ENCODE results near the gene TBCE. TPM values are rescaled to one million over a fixed set of nuclear protein-coding genes. Genes with fewer than 3 reads are reported as not detected.
A peak's percentile ranks its signal among the peaks of the same experiment; 100 is the strongest.

The TBCE gene
- total and polyA plus RNA-seq, 9 of the 15 experiments (the other 6 are each of a cell fraction or from before 2014, with no cell fraction given) = 52.6 to 92.1 (median 82.1) TPM

GRCh38 chr1:235417086-235417697 lies 50.0 kb downstream of the TBCE start (continued):
- TF ChIP-seq POLR2H (tag; IDR thresholded peaks at IDR 0.05; ENCODE audit: low read depth) (no peak), SREBF1 (IDR thresholded peaks at IDR 0.05; ENCODE audit: borderline replicate concordance, low read depth, low read length) (no peak), PHTF2 (CRISPR knock-in tag; IDR thresholded peaks at IDR 0.05) (no peak), ILF3 (IDR thresholded peaks at IDR 0.05; ENCODE audit: borderline replicate concordance) (no peak), ZNF436 (CRISPR knock-in tag; IDR thresholded peaks at IDR 0.05) (no peak), ZKSCAN3 (CRISPR knock-in tag; IDR thresholded peaks at IDR 0.05) (no peak), FOXP1 (CRISPR knock-in tag; IDR thresholded peaks at IDR 0.05) (no peak), SP1 (CRISPR knock-in tag; IDR thresholded peaks at IDR 0.05) (peak; percentile 50; the same call in 1 of the 2 replicates), ZFP1 (CRISPR knock-in tag; IDR thresholded peaks at IDR 0.05) (no peak), DEAF1 (CRISPR knock-in tag; IDR thresholded peaks at IDR 0.05) (peak; percentile 72), ZNF518B (CRISPR knock-in tag; IDR thresholded peaks at IDR 0.05) (no peak), HMG20B (CRISPR knock-in tag; IDR thresholded peaks at IDR 0.05) (no peak), ZNF124 (CRISPR knock-in tag; IDR thresholded peaks at IDR 0.05) (no peak), SMC3 (conservative IDR thresholded peaks at IDR 0.05; ENCODE audit: insufficient read depth, low read depth, low read length) (peak; percentile 68), BMI1 (IDR thresholded peaks at IDR 0.05; ENCODE audit: low read length) (no peak), CEBPG (CRISPR knock-in tag; IDR thresholded peaks at IDR 0.05) (no peak), CEBPG (tag; conservative IDR thresholded peaks at IDR 0.05 in 1 of 2, IDR thresholded peaks at IDR 0.05 in 1 of 2) (no peak), ATF6 (CRISPR knock-in tag; IDR thresholded peaks at IDR 0.05) (no peak), GATAD2A (IDR thresholded peaks at IDR 0.05) (no peak), ZNF253 (CRISPR knock-in tag; conservative IDR thresholded peaks at IDR 0.05) (no peak), ZNF766 (CRISPR knock-in tag; conservative IDR thresholded peaks at IDR 0.05) (no peak), PREB (CRISPR knock-in tag; IDR thresholded peaks at IDR 0.05) (0 out of 2 replicates have a peak, but pooled peaks have one; percentile 39)
